HepG2 (cell line): ENCODE measurements around the gene C16orf95. TPM values are rescaled to one million over a fixed set of nuclear protein-coding genes. Genes with fewer than 3 reads are reported as not detected.

Experiments used
- ATAC-seq: fragments of 200-7000 bp; cut with Tn5 transposase; 3 replicates; pipeline ENCODE4 v1.9.1; 2020; ENCODE audit warnings: mild to moderate bottlenecking, moderate library complexity
- BruUV-seq: library from RNA; stranded (reverse); fragments of 400-500 nt; replicated peaks from 2 replicates; lab custom pipeline; 2021; lab: Mats Ljungman, UMichigan
- CTCF ChIA-PET: fragments of 300-600 bp; formaldehyde crosslinking; extraction: SDS; loops from one replicate; lab custom pipeline; 2021; ENCODE audit warnings: low total read pairs, inconsistent platforms, low intra/inter-chr PET ratio; lab: Yijun Ruan, JAX
- POLR2A ChIA-PET: fragments of 350-600 bp; sonication (Branson Sonifier 250); formaldehyde crosslinking; loops from one replicate; lab custom pipeline; 2020; ENCODE audit warnings: antibody characterized with exemption, inconsistent platforms; lab: Yijun Ruan, JAX
- DNase-seq: peaks from one replicate; pipeline ENCODE4 v3.0.0-alpha.2; 2015; ENCODE audit warnings: low spot score
- FAIRE-seq: peaks from 3 replicates; lab custom pipeline; 2011; peaks lifted over from hg19 to GRCh38; lab: Jason Lieb, UNC
- H2AFZ ChIP-seq: one replicate; pipeline ENCODE4 v1.6.1; 2011; ENCODE audit warnings: low read length, inconsistent platforms
- H3K27ac ChIP-seq: fragments of 300-600 bp; 3 replicates; pipeline ENCODE4 v1.8.0; 2011; ENCODE audit warnings: mixed run types, mild to moderate bottlenecking, mixed read lengths, low read length, inconsistent platforms; ENCODE audit not compliant: insufficient read depth; ENCODE audit errors: extremely low read length
- H3K27me3 ChIP-seq, 2 experiments: fragments of 200-600 bp in 1 of 2; 2 replicates in 1 of 2; 3 replicates in 1 of 2; pipeline versions ENCODE4 v1.6.0 to v1.8.0; 2011; ENCODE audit warnings: low read length in 2 of 2, mild to moderate bottlenecking in 2 of 2, moderate library complexity in 2 of 2, inconsistent platforms in 1 of 2; ENCODE audit not compliant: insufficient read depth in 2 of 2, control insufficient read depth in 1 of 2
- H3K36me3 ChIP-seq, 2 experiments: fragments of 200-600 bp in 1 of 2; replicated peaks in 1 of 2; 2 replicates in 1 of 2; 3 replicates in 1 of 2; pipeline versions ENCODE4 v1.5.1 to v1.8.0; 2011; ENCODE audit warnings: low read length in 2 of 2, inconsistent platforms in 1 of 2; ENCODE audit not compliant: insufficient read depth in 2 of 2, control insufficient read depth in 1 of 2
- H3K4me1 ChIP-seq: 2 replicates; pipeline ENCODE4 v1.5.1; 2012; ENCODE audit warnings: low read length, inconsistent platforms; ENCODE audit not compliant: insufficient read depth
- H3K4me2 ChIP-seq: 2 replicates; pipeline ENCODE4 v1.6.0; 2011; ENCODE audit warnings: low read depth, low read length, inconsistent platforms
- H3K4me3 ChIP-seq, 3 experiments: fragments of 200-600 bp in 1 of 3; sonication (generic), shearing (Covaris generic) in 1 of 3; replicated peaks in 1 of 3; 2 replicates each; pipeline ENCODE4 v1.5.1; 2011 to 2016; ENCODE audit warnings: low read length in 3 of 3, inconsistent platforms in 2 of 3, low read depth in 2 of 3, mild to moderate bottlenecking in 2 of 3, control low read depth in 1 of 3, mixed read lengths in 1 of 3; ENCODE audit not compliant: insufficient read depth in 1 of 3
- H3K79me2 ChIP-seq: one replicate; pipeline ENCODE4 v1.6.1; 2011; ENCODE audit warnings: low read length, inconsistent platforms; ENCODE audit not compliant: insufficient read depth
- H3K9ac ChIP-seq: 2 replicates; pipeline ENCODE4 v1.6.0; 2011; ENCODE audit warnings: mild to moderate bottlenecking, low read depth, low read length, inconsistent platforms; ENCODE audit not compliant: insufficient read depth
- H3K9me3 ChIP-seq: 2 replicates; pipeline ENCODE4 v1.5.1; 2012; ENCODE audit warnings: mild to moderate bottlenecking, low read length
- H4K20me1 ChIP-seq: 2 replicates; pipeline ENCODE4 v1.6.0; 2011; ENCODE audit warnings: inconsistent platforms, mild to moderate bottlenecking, low read length, moderate library complexity; ENCODE audit not compliant: insufficient read depth
- CHCHD3 ChIP-seq: sonication (generic); formaldehyde crosslinking; IDR thresholded peaks from 2 replicates; pipeline ENCODE4 v1.8.0; 2022; ENCODE audit warnings: mild to moderate bottlenecking, missing genetic modification reagents, moderate library complexity
- FOXA3 ChIP-seq: IDR thresholded peaks from 2 replicates; pipeline ENCODE4 v1.6.1; 2016; ENCODE audit warnings: missing genetic modification reagents, missing compliant biosample characterization
- NFE2 ChIP-seq: sonication (generic); formaldehyde crosslinking; IDR thresholded peaks from 2 replicates; pipeline ENCODE4 v1.4.0; 2020; ENCODE audit warnings: missing genetic modification reagents
- ZBTB4 ChIP-seq: sonication (generic); formaldehyde crosslinking; IDR thresholded peaks from 2 replicates; pipeline ENCODE4 v1.4.0; 2020; ENCODE audit warnings: missing genetic modification reagents, mild to moderate bottlenecking, borderline replicate concordance
- ZBTB43 ChIP-seq: sonication (generic); formaldehyde crosslinking; conservative IDR thresholded peaks from 2 replicates; pipeline ENCODE4 v1.4.0; 2020; ENCODE audit warnings: missing genetic modification reagents
- WGBS: methylation state at CpG from one replicate; pipeline ENCODE4 v1.1.6; 2017; ENCODE audit warnings: low lambda C conversion rate; 5-methylcytosine and 5-hydroxymethylcytosine counted together
- in situ Hi-C: cut with HindIII; loops from 2 replicates; pipeline ENCODE4 v1.10.0; 2017; ENCODE audit warnings: low pct_unique_long_range_greater_than_20kb; ENCODE audit not compliant: extremely low pct_ligation_motif_present
- intact Hi-C: fragments of 100-400 bp; cut with micrococcal nuclease; formaldehyde crosslinking; loops from one replicate; pipeline ENCODE4 v1.10.0; 2022; ENCODE audit not compliant: unreplicated experiment
- polyA plus RNA-seq, 8 experiments: library from polyadenylated mRNA; depleted of rRNA in 3 of 8; stranded (reverse) in 7 of 8; unstranded in 1 of 8; fragments of >200 nt; fragmentation: Illumina TruSeq in 4 of 8; extraction: Trizol in 4 of 8; gene quantifications; 2 replicates each; pipeline versions ENCODE4 v1.2.1 to v1.2.3, GENCODE V29; 2011 to 2016; ENCODE audit warnings: low read depth in 4 of 8, missing spikeins in 1 of 8, mixed read lengths in 1 of 8; ENCODE audit not compliant: insufficient read depth in 1 of 8
- total RNA-seq, 5 experiments: library from RNA; depleted of rRNA; stranded (reverse); fragments of >200 nt; fragmentation: Illumina TruSeq; extraction: Trizol; gene quantifications; 2 replicates each; pipeline ENCODE4 v1.2.3, GENCODE V29; 2016; ENCODE audit warnings: low read depth in 1 of 5

C16orf95 gene
- total and polyA plus RNA-seq, 2 of the 13 experiments (the other 11 are each of a cell fraction or from before 2014, with no cell fraction given) = 2.8 to 8.6 TPM

GRCh38 chr16:87276924-87277323, 40.3 kb downstream of the C16orf95 start:
- intact Hi-C loops (no loop called here), in situ Hi-C loops (loop anchor here (5.0 to 10.0 kb wide), 2 partner anchors 75 to 712 kb away; partner anchors contain the start of gene FOXC2)
- WGBS = 64% methylated on average over 11 of the region's 11 CpGs
- H3K9me3 ChIP-seq = no peaks in the 10 kb centered on the region
- H3K27ac ChIP-seq = no peak overlapping the region
- no peaks in the 10 kb centered on the region for H3K4me1 ChIP-seq
- H3K4me3 ChIP-seq = no peak overlapping the region
- BruUV-seq = no TSS peak
- no peaks in the 10 kb centered on the region for H3K27me3 ChIP-seq
- H3K36me3 ChIP-seq = no peaks in the 10 kb centered on the region
- H2AFZ ChIP-seq = no peak overlapping the region
- no peak for TF ChIP-seq CHCHD3 (CRISPR knock-in tag)
- TF ChIP-seq NFE2 (CRISPR knock-in tag) = no peak
- no peak for TF ChIP-seq ZBTB43 (CRISPR knock-in tag)
- no peak for TF ChIP-seq ZBTB4
- TF ChIP-seq FOXA3 (CRISPR knock-in tag) = no peak
- no peak overlapping the region for H3K9ac ChIP-seq
- H3K4me2 ChIP-seq = no peak overlapping the region
- DNase-seq (no peak), ATAC-seq (no peak), FAIRE-seq (no peak)
- POLR2A ChIA-PET = no interaction called here
- H3K79me2 ChIP-seq = no peaks in the 10 kb centered on the region
- CTCF ChIA-PET = interaction anchor here (3.7 kb wide), 1 partner anchor 74 kb away, joined by 74 read pairs; no protein-coding TSS in a partner anchor
- H4K20me1 ChIP-seq = no peaks in the 10 kb centered on the region
